Kidney (tissue), 14 donors: ENCODE data around the gene TC2N. TPM values are rescaled to one million over a fixed set of nuclear protein-coding genes. Genes with fewer than 3 reads are reported as not detected.

Experiments used
- DNase-seq, 5 donors: peaks; one replicate each; pipeline ENCODE4 v3.0.0-alpha.2; 2013 to 2020
- FAIRE-seq: peaks from 2 replicates; lab custom pipeline; 2012; peaks lifted over from hg19 to GRCh38; lab: Jason Lieb, UNC
- H3K27ac ChIP-seq, 2 donors: one replicate each; pipeline ENCODE4 v1.7.0; 2013; ENCODE audit warnings: low read depth in 2 of 2, low read length in 2 of 2, inconsistent platforms in 1 of 2
- H3K27me3 ChIP-seq: one replicate; pipeline ENCODE4 v1.7.1; 2013; ENCODE audit warnings: low read length, inconsistent platforms; ENCODE audit not compliant: control insufficient read depth, insufficient read depth
- H3K36me3 ChIP-seq, 3 donors: one replicate each; pipeline versions ENCODE4 v1.7.0 to v1.7.1; 2013; ENCODE audit warnings: low read length in 3 of 3, control low read depth in 1 of 3, inconsistent platforms in 1 of 3; ENCODE audit not compliant: insufficient read depth in 3 of 3, control insufficient read depth in 2 of 3
- H3K4me1 ChIP-seq, 3 donors: one replicate each; pipeline versions ENCODE4 v1.7.0 to v1.7.1; 2013; ENCODE audit warnings: low read length in 3 of 3, inconsistent platforms in 1 of 3, low read depth in 1 of 3; ENCODE audit not compliant: control insufficient read depth in 2 of 3, insufficient read depth in 2 of 3
- H3K4me3 ChIP-seq, 3 donors: one replicate each; pipeline versions ENCODE4 v1.7.0 to v1.8.1; 2013; ENCODE audit warnings: low read length in 3 of 3, control low read depth in 1 of 3, inconsistent platforms in 1 of 3
- H3K9ac ChIP-seq, 3 donors: one replicate each; pipeline versions ENCODE4 v1.7.0 to v1.7.1; 2013; ENCODE audit warnings: low read length in 3 of 3, control low read depth in 1 of 3, inconsistent platforms in 1 of 3
- H3K9me3 ChIP-seq, 3 donors: one replicate each; pipeline versions ENCODE4 v1.7.0 to v1.7.1; 2013; ENCODE audit warnings: low read length in 3 of 3, control low read depth in 1 of 3, inconsistent platforms in 1 of 3; ENCODE audit not compliant: control insufficient read depth in 2 of 3, insufficient read depth in 1 of 3
- intact Hi-C: fragments of 100-400 bp; cut with DNase I; formaldehyde crosslinking; loops from one replicate; pipeline ENCODE4 v1.11.1; 2022
- polyA plus RNA-seq: library from polyadenylated mRNA; stranded (reverse); fragments of 350-450 nt; fragmentation: Illumina TruSeq; extraction: RNeasy Lipid Tissue Mini Kit (QIAGEN cat#74804); gene quantifications from one replicate; pipeline ENCODE4 v1.2.3, GENCODE V29; 2014; ENCODE audit warnings: low read depth, low replicate concordance; ENCODE audit not compliant: insufficient read depth
- total RNA-seq: library from RNA; stranded (reverse); fragmentation: NEBNext Ultra II Directional; extraction: Animal tissue kit (Norgen Biotek cat#: 25700); gene quantifications from one replicate; pipeline ENCODE4 v1.2.1, GENCODE V29; 2021
- TF ChIP-seq, protein P1 (sequence below): IDR thresholded peaks from 3 replicates; pipeline ENCODE4 v1.5.1; 2012; ENCODE audit warnings: mild to moderate bottlenecking, moderate library complexity, borderline replicate concordance; ENCODE audit not compliant: insufficient read depth; ENCODE audit errors: extremely low read depth
- donor health status: control.
- donor health status: control.
- donor health status: control.
- donor health status: control.
- donor health status: control.
- donor health status: DM: yes; HTN: yes; CAD: no.
- donor health status: Normal renal cell carcinoma (clear cell type).

TC2N gene
- total and polyA plus RNA-seq, 2 donors from 2014 or later: 5.8 to 39.7 TPM

DNA sequence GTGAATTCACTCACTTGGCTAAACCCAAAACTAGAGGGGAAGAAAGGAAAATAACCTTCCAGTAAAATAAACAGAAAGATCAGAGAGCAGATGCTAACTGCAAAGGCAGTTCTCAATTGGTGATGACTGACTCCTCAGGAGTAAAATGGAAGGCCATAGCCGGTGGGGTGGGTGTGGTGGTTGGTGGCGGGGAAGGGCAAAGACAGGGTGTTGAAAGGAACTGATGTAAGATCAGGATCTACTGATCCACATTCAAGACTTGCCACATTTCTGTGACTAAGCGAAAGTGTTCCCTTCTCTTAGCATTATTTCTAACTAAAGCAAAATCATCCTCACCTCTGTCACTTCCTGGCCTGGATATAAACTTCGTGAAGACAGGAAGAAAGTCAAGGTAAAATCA, 26.3 kb upstream of the TC2N start:
- no peak overlapping the region for H3K4me3 ChIP-seq
- peak in 1 of 5 donors; percentile 16 for DNase-seq
- H3K9ac ChIP-seq: no peak overlapping the region
- H3K27me3 ChIP-seq: no peaks in the 10 kb centered on the region
- H3K9me3 ChIP-seq: no peaks in the 10 kb centered on the region
- TF ChIP-seq, protein P1, sequence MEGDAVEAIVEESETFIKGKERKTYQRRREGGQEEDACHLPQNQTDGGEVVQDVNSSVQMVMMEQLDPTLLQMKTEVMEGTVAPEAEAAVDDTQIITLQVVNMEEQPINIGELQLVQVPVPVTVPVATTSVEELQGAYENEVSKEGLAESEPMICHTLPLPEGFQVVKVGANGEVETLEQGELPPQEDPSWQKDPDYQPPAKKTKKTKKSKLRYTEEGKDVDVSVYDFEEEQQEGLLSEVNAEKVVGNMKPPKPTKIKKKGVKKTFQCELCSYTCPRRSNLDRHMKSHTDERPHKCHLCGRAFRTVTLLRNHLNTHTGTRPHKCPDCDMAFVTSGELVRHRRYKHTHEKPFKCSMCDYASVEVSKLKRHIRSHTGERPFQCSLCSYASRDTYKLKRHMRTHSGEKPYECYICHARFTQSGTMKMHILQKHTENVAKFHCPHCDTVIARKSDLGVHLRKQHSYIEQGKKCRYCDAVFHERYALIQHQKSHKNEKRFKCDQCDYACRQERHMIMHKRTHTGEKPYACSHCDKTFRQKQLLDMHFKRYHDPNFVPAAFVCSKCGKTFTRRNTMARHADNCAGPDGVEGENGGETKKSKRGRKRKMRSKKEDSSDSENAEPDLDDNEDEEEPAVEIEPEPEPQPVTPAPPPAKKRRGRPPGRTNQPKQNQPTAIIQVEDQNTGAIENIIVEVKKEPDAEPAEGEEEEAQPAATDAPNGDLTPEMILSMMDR: no peak
- no peak overlapping the region for H3K27ac ChIP-seq
- peaks cover 2 to 5% (median 4%) of the 10 kb centered on the region in 3 donors for H3K36me3 ChIP-seq
- intact Hi-C loops: no loop called here
- H3K4me1 ChIP-seq: peaks cover 0 to 24% (median 14%) of the 10 kb centered on the region in 3 donors
- no peak for FAIRE-seq

DNA sequence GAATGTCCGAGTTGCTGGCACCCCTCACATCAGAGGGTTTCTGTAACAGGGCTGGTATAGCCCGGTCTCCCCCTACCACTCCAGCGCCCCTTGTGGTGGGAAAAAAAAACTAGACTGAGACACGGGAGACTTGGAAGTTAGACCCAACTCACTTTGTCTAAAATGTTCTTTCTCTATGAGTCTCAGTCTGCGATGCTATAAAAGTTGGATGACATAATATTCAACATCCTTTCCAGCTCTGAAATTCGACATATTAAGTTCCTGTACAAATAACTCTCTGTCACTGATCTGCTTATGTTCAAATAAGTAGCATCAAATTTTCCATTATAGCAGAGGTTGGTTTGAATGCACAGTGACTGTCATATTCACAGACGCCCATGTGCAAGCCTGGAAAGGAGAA, 25.7 kb upstream of the TC2N start:
- TF ChIP-seq, protein P1: peak; percentile 26
- intact Hi-C loops: no loop called here
- H3K36me3 ChIP-seq: peaks cover 2 to 5% (median 4%) of the 10 kb centered on the region in 3 donors
- no peaks in the 10 kb centered on the region for H3K27me3 ChIP-seq
- H3K9ac ChIP-seq: no peak overlapping the region
- H3K27ac ChIP-seq: no peak overlapping the region
- H3K4me3 ChIP-seq: no peak overlapping the region
- no peaks in the 10 kb centered on the region for H3K9me3 ChIP-seq
- no peak for FAIRE-seq
- peak in 2 of 5 donors; percentile 24 to 41 for DNase-seq
- peaks cover 0 to 24% (median 14%) of the 10 kb centered on the region in 3 donors for H3K4me1 ChIP-seq

DNA sequence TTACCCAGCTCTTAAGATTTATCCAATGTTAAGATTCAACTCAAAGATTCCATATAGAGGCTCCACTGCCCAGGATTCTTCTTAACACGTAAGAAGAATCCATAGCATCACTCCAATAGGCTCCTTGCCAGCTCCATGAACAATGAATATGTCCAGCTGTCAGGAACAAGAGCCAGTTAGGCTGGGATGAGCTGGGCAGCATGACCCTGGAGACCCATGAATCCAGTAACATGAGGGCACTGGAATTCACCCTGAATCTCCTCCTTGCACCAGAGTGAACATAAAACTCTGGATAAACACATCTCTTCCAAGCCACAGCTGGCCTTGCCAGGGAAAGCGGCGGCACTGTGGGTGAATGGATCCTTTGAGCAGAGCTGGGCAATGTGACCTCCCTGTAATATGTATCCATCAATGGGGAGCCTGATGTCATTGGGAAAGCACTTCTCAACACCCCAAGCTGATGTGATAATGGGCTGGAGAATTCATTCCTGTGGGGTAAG, 24.4 kb upstream of the TC2N start:
- Histone ChIP-seq H3K9ac (no peak overlapping the region), H3K27ac (no peak overlapping the region), H3K27me3 (no peaks in the 10 kb centered on the region), H3K9me3 (no peaks in the 10 kb centered on the region), H3K36me3 (peaks cover 2 to 5% (median 4%) of the 10 kb centered on the region in 3 donors), H3K4me3 (no peak overlapping the region), H3K4me1 (peaks cover 0 to 19% (median 11%) of the 10 kb centered on the region in 3 donors)
- TF ChIP-seq, protein P1: no peak
- intact Hi-C loops: no loop called here
- no peak for FAIRE-seq
- DNase-seq: peak in 1 of 5 donors; percentile 18
